ENCODE data around the gene SIGLEC11. TPM values are rescaled to one million over a fixed set of nuclear protein-coding genes. Genes with fewer than 3 reads are reported as not detected.
A peak's percentile ranks its signal among the peaks of the same experiment; 100 is the strongest.

SIGLEC11 gene
- total and polyA plus RNA-seq, 12 donors: 0.11 to 1.7 (median 0.42) TPM; not detected in 1

DNA sequence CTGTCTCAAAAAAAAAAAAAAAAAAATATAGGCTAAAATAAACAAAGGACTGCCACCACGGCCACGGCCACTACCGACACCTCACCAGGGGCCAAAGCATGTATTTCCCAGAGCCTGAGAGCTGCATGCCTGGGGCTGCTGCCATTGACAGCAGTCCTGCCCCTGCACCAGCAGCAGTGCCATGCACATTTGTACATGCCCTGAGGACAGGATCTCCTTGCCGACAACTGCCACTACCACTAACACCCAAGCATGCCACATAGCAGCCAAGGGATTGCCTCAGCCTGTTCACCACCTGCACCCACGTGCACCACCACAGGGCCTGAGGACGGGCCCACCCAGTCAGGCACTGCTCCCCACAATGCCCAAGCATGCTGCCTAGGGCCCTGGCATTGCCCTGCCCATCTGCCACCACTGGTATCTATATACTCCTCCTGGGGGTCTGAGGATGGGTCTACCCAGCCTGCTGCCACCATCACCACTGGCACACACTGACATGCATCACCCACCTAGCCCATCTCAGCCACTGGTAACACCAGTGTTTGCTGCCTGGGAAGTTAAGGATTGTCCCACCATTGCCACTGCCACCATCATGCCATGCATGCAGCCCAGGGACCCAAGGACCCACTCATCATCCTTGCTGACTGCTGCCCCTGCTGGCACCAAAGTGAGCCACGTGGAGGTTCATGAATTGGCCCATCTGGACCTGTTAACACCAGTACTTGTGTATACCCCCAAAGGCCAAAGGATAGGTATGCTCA lies 21.1 kb downstream of the SIGLEC11 start:
- peaks cover 0 to 3% (median 0%) of the 10 kb centered on the region in 7 donors for H3K27me3 ChIP-seq
- peaks cover 0 to 18% (median 7%) of the 10 kb centered on the region in 9 donors for H3K4me1 ChIP-seq
- no peak overlapping the region for H3K4me3 ChIP-seq
- H3K27ac ChIP-seq: no peak overlapping the region
- peak in 1 of 8 donors; percentile 38 for ATAC-seq
- no peak for DNase-seq
- TF ChIP-seq, protein P1, sequence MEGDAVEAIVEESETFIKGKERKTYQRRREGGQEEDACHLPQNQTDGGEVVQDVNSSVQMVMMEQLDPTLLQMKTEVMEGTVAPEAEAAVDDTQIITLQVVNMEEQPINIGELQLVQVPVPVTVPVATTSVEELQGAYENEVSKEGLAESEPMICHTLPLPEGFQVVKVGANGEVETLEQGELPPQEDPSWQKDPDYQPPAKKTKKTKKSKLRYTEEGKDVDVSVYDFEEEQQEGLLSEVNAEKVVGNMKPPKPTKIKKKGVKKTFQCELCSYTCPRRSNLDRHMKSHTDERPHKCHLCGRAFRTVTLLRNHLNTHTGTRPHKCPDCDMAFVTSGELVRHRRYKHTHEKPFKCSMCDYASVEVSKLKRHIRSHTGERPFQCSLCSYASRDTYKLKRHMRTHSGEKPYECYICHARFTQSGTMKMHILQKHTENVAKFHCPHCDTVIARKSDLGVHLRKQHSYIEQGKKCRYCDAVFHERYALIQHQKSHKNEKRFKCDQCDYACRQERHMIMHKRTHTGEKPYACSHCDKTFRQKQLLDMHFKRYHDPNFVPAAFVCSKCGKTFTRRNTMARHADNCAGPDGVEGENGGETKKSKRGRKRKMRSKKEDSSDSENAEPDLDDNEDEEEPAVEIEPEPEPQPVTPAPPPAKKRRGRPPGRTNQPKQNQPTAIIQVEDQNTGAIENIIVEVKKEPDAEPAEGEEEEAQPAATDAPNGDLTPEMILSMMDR (IDR thresholded peaks at IDR 0.05): no peak
- 67 to 79% methylated on average over 7 of the region's 7 CpGs for WGBS, 2 donors
- intact Hi-C loops (cut with DNase I): loop anchor here in 4 of 10 donors (5.0 to 10.0 kb wide), 4 partner anchors 42 to 195 kb away; no protein-coding TSS in a partner anchor
- H3K9me3 ChIP-seq: no peaks in the 10 kb centered on the region
- H3K36me3 ChIP-seq: no peaks in the 10 kb centered on the region

DNA sequence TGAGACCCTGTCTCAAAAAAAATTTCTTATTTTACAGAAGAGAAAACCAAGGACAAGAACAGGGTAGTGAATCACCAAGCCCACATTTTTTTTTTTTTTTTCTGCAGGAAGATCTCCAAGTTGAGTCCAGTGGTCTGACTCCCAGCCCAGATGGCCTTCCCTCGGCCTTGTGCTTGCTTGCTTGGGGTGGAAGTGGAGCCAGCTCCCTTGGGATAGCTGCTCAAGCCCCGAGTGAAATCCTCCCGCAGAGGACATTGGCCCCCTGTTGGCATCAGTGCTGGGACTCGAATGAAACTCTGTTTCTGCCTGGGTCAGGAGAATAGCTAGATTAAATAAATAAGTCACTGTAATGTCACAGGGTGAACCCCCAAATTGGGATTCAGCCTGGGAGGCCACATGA lies 22.3 kb downstream of the SIGLEC11 start:
- peaks cover 0 to 3% (median 0%) of the 10 kb centered on the region in 7 donors for H3K27me3 ChIP-seq
- TF ChIP-seq, protein P1 (IDR thresholded peaks at IDR 0.05): no peak
- H3K4me3 ChIP-seq: no peak overlapping the region
- peaks cover 0 to 14% (median 7%) of the 10 kb centered on the region in 9 donors for H3K4me1 ChIP-seq
- 58 to 71% methylated on average over 4 of the region's 4 CpGs for WGBS, 2 donors
- ATAC-seq: no peak
- H3K36me3 ChIP-seq: no peaks in the 10 kb centered on the region
- no peaks in the 10 kb centered on the region for H3K9me3 ChIP-seq
- no peak overlapping the region for H3K27ac ChIP-seq
- intact Hi-C loops (cut with DNase I): loop anchor here in 4 of 10 donors (5.0 to 10.0 kb wide), 4 partner anchors 44 to 196 kb away; no protein-coding TSS in a partner anchor
- no peak for DNase-seq

DNA sequence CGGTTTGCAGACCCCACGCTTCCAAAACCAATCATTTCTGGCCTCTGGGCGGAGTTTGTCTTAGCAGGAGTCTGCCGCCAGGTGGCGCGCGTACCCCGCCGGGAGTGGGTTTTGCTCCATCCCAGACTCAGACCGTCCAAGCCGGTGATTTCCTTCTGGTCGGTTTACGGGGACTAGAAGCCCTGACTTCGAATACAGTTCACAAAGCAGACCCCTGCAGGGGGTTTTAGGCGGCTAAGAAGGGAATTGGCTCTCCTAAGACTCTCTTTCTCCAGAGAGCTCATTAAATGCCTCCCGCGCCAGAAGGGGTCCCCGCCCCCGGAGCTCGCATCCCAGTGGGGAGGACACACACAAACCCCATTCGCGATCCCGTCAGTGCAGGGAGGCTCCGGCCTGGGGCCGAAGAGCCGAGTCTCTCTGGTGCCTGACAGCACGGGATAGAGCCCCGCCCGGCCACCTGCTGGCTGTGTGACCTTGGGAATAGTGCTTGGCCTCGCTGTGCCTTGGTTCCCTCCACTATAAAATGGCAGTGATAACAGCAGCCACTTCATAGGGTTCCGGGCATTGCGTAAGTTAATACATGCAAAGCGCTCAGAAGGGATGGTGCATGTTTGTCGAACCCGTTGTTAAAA lies 23.1 kb downstream of the SIGLEC11 start:
- DNase-seq (peak; percentile 71 to 82), ATAC-seq (peak; percentile 79 to 95 (median 90))
- Histone ChIP-seq H3K36me3 (peaks cover 0 to 5% (median 0%) of the 10 kb centered on the region in 9 donors), H3K4me1 (peaks cover 0 to 14% (median 7%) of the 10 kb centered on the region in 9 donors), H3K9me3 (no peaks in the 10 kb centered on the region), H3K27me3 (peaks cover 0 to 3% (median 0%) of the 10 kb centered on the region in 7 donors), H3K4me3 (peak overlapping the region in 6 of 10 donors; percentile 4 to 33 (median 21)), H3K27ac (no peak overlapping the region)
- intact Hi-C loops (cut with DNase I): loop anchor here (1.0 to 10.0 kb wide), 7 partner anchors 44 to 197 kb away; no protein-coding TSS in a partner anchor
- TF ChIP-seq, protein P1 (IDR thresholded peaks at IDR 0.05): peak; percentile 89 to 98 (median 96)
- WGBS, 2 donors: 17 to 18% methylated on average over 35 of the region's 35 CpGs

DNA sequence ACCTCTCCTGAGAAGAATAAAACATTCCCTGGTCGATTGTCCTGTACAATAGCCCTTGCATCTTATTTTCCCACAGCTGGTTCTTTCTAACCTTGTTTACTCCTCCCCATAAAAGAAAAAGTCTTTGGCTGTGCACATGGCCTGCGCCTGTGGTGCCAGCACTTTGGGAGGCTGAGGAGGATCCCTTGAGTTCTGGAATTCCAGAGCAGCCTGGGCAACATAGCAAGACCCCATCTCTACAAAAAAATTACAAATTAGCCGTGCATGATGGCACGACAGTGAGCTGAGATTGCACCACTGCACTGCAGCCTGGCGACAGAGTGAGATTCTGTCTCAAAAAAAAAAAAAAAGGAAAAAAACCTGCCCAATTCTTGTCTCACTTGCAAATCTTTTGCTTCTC lies 24.4 kb downstream of the SIGLEC11 start:
- intact Hi-C loops (cut with DNase I): loop anchor here in 8 of 10 donors (2.0 to 10.0 kb wide), 6 partner anchors 46 to 198 kb away; no protein-coding TSS in a partner anchor

More for the DNA sequence above, 24.4 kb downstream of the SIGLEC11 start:
- WGBS, 2 donors: 73 to 75% methylated on average over 5 of the region's 5 CpGs
- Histone ChIP-seq H3K27ac (no peak overlapping the region), H3K4me3 (no peak overlapping the region), H3K4me1 (peaks cover 0 to 14% (median 7%) of the 10 kb centered on the region in 9 donors), H3K9me3 (no peaks in the 10 kb centered on the region), H3K27me3 (peaks cover 0 to 3% (median 0%) of the 10 kb centered on the region in 7 donors), H3K36me3 (peaks cover 0 to 9% (median 0%) of the 10 kb centered on the region in 9 donors)
- no peak for ATAC-seq
- DNase-seq: no peak
- TF ChIP-seq, protein P1 (IDR thresholded peaks at IDR 0.05): no peak

Measured in heart right ventricle (tissue), 16 donors.